VCaP (cell line): ENCODE results near the gene CNBP.

Source experiments
- H3K27ac ChIP-seq: fragments of 450-650 bp; 2 replicates; pipeline ENCODE4 v1.5.1; 2017
- TF ChIP-seq, protein P1 (sequence below): fragments of 450-650 bp; conservative IDR thresholded peaks from 2 replicates; pipeline ENCODE4 v1.5.1; 2017; ENCODE audit warnings: mild to moderate bottlenecking, moderate library complexity

Gene CNBP

DNA sequence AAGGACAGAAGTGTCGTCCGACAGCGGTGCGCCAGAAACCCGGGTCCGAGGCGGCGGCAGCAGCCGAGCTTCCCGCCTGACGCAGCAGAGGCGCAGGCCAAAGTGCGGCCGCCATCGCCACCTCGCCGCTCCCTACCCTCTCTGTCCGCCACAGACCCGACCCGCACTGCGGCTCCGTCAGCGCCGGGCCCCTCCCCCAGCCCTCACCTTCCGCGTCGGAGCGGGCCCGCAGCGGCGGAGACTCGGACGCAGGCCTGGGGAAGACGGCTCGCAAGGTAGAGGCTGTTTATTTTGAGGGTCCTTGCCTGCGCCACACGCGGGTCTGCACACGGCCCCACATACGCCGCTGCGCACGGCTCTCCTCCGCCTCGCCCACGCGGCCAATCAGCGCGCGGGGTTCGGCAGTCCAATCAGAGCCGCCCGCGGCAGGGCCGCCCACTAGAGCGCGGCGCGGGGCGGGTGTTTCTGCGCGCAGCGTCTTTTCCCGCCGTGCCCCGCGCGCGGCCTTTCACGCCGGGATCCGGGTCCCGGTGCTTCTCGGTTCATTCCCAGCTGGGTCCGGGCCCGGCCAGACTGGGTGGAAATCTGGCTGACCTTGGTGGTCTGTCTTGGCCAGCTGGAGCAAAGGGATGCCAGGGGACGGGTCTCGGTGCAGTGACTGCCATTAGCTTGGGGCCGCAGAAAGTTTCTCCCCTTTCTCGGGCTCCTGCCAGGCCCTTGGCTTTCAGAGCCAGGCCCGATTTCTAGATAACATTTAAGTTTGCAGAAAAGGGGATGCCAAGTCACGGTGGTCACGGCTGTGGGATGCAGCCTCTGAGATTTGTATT is at the start of gene CNBP:
Gene CNBP (minus strand): TSS at position 328 of the 827 bp plus-strand sequence. CDS start 12,139 bp downstream, outside the sequence.
- TF ChIP-seq, protein P1, sequence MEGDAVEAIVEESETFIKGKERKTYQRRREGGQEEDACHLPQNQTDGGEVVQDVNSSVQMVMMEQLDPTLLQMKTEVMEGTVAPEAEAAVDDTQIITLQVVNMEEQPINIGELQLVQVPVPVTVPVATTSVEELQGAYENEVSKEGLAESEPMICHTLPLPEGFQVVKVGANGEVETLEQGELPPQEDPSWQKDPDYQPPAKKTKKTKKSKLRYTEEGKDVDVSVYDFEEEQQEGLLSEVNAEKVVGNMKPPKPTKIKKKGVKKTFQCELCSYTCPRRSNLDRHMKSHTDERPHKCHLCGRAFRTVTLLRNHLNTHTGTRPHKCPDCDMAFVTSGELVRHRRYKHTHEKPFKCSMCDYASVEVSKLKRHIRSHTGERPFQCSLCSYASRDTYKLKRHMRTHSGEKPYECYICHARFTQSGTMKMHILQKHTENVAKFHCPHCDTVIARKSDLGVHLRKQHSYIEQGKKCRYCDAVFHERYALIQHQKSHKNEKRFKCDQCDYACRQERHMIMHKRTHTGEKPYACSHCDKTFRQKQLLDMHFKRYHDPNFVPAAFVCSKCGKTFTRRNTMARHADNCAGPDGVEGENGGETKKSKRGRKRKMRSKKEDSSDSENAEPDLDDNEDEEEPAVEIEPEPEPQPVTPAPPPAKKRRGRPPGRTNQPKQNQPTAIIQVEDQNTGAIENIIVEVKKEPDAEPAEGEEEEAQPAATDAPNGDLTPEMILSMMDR: no peak
- H3K27ac ChIP-seq: peak within 1 kb of the TSS; percentile 99

DNA sequence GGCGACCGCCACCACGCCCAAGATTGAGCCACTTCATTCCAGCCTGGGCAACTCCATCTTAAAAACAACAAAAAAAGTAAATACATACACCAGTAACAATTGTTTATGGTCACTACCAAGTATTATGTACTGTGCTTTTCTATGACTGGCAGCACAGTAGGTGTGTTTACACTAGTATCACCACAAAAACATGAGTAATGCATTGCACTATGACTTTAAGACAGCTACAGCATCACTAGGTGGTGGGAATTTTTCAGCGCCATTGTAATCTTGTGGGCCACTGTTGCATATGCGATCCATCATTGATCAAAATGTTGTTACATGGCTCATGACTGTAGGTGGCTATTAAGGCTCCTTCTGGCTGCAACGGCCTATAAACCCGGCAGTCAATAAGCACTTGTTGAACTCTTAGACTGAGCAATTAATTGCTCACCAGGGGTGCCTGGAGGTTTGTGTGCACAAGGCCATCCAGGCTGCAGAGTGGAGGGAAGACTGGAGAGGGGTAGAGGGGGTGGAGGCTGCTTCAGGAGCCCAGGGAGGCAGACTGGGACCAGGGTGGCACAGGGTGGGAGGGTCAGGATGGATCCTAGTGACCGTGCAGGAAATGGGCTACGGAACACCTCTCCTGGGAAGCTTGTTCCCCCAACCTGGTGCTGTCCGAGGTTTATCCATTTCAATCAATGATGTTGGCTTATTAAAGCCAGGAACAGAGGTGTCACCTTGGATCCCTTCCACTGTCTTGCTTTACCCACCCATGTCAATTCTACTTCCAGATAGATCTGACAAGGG is 47.8 kb upstream of the CNBP start:
- TF ChIP-seq, protein P1: no peak
- no peak overlapping the region for H3K27ac ChIP-seq

DNA sequence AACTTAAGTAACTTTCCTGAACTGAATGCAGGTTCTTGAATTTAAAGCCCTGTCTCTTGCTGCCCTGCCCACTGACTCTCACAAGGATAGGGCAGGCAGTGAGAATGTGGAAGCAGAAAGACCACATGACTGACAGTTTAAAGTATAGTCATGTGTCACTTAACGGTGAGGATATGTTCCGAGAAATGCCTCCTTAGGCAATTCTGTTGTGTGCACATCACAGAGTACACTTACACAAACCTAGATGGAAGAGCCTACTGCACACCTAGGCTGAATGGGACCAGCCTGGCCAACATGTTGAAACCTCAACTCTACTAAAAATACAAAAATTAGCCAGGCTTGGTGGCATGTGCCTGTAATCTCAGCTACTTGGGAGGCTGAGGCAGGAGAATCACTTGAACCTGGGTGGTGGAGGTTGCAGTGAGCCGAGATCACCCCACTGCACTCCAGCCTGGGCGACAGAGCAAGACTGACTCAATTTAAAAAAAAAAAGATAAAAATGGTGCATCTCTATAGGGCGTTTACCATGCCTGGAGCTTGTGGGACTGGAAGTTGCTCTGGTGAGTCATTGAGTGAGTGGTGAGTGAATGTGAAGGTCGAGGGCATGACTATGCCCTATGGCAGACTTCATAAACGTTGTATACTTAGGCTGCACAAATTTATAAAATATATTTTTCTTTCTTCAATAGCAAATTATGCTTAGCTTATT is 46.8 kb upstream of the CNBP start:
- TF ChIP-seq, protein P1: no peak
- H3K27ac ChIP-seq: no peak overlapping the region

DNA sequence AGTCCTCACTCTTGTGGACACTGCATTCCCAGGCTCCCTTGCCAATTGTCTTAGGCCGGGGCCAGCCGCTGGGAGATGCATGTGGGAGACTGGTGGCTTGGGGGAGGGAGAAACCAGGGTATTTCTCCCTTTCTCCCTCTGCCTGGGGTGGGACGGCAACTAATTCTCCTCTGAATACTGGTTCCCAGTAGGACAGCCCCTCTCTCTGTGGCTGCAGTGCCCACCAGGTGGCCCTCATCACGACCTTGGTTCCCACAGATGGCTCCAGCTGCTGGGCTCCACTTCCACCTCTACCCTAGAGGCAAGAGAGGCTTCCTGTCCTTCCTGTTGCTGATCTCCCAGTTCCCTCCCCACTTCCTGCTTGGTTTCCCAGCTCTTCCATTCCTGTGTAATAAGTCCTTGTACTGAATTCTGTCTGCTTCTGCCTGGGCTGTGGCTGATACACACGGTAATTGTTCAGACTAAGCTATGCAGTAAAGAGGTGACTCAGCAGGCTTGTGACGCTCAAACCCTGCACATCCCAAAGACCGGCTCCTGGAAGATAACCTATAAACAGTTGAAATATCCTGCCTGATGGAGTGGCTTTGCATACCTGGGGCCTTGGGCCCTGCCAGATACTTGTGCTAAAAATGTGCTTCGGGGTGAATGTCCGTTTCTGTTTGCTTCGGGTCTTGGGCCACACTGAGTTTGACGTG is 45.3 kb upstream of the CNBP start:
- TF ChIP-seq, protein P1: no peak
- H3K27ac ChIP-seq: no peak overlapping the region; the same call in 1 of the 2 replicates

DNA sequence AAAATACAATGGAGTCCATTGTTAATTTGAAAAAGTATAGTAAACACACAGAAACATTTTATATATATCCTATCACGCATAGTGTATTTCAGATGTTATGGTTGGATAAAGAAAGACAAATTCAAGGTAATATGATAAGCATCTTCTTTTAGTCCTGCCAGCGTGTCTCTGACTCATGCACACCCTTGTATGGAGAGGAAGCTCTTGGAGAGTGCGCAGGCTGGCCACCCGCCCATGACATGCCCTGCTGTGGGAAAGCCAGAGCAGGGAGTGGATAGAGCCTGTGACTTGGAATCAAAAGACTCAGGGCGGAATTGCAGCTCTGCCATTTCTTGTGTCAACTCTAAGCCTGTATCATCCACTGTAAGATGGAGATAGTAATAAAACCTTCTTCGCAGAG is 42.7 kb upstream of the CNBP start:
- TF ChIP-seq, protein P1: no peak
- peak overlapping the region; percentile 99 for H3K27ac ChIP-seq

DNA sequence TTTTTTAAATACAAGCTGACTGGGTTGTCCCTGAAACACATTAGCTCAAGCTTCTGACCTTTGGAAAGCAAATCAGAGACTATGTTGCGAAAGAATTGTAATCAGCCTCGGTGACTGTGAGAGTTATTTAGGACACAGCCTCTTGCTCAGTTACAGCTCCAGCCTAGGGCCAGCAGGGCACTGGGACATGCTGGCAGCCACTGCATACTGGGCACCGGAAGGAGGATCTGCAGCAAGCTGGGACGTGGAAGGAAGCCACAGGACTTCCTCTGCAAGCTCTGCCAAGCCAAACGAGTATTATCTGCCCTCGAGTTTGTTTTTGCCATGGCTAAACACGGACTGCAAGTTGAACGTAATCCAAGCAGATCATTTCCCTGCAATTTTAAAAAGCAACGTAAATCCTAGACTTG is 41.3 kb upstream of the CNBP start:
- TF ChIP-seq, protein P1: no peak
- peak overlapping the region; percentile 99 for H3K27ac ChIP-seq

DNA sequence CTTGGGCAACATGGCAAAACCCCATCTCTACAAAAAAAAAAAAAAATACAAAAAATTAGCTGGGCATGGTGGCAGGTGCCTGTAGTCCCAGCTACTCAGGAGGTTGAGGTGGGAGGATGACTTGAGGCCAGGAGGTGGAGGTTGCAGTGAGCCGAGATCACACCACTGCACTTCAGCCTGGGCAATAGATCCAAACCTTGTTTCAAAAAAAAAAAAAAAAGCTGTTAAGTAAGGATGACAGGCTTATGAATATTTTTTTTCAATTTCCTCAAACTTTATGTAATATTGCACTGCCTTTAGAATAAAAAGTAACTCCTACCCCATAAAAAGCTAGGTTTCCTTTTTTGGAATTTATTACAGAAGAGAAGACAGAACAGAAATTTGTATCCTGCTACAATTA is 40.7 kb upstream of the CNBP start:
- H3K27ac ChIP-seq: peak overlapping the region; percentile 99
